Neutrophil (primary cell): Measurements from ENCODE around the gene ERC2.

ENCODE experiments used
- H3K27ac ChIP-seq: fragments of 200-600 bp; sonication (generic); 2 replicates; pipeline ENCODE4 v1.5.1; 2016; ENCODE audit warnings: mild to moderate bottlenecking, moderate library complexity
- H3K27me3 ChIP-seq: fragments of 200-600 bp; sonication (generic); 2 replicates; pipeline ENCODE4 v1.6.0; 2016; ENCODE audit warnings: mild to moderate bottlenecking
- H3K36me3 ChIP-seq: fragments of 200-600 bp; sonication (generic); 2 replicates; pipeline ENCODE4 v1.5.1; 2017
- H3K4me1 ChIP-seq, 2 experiments: fragments of 200-600 bp in 1 of 2; sonication (generic) in 1 of 2; 1 replicate in 1 of 2; 2 replicates in 1 of 2; pipeline versions ENCODE4 v1.5.1 to v1.6.1; 2013 to 2016; ENCODE audit warnings: low read depth in 1 of 2, low read length in 1 of 2, mild to moderate bottlenecking in 1 of 2, moderate library complexity in 1 of 2; ENCODE audit not compliant: control insufficient read depth in 1 of 2, insufficient read depth in 1 of 2
- H3K4me3 ChIP-seq, 2 experiments: fragments of 200-600 bp in 1 of 2; sonication (generic) in 1 of 2; 1 replicate in 1 of 2; 2 replicates in 1 of 2; pipeline ENCODE4 v1.5.1; 2013 to 2016; ENCODE audit warnings: low read depth in 1 of 2, low read length in 1 of 2, mild to moderate bottlenecking in 1 of 2, moderate library complexity in 1 of 2
- H3K9me3 ChIP-seq: fragments of 200-600 bp; sonication (generic); 2 replicates; pipeline ENCODE4 v1.5.1; 2016
- TF ChIP-seq, protein P1 (sequence below): fragments of 200-600 bp; sonication (generic); IDR thresholded peaks from 2 replicates; pipeline ENCODE4 v1.5.1; 2016; ENCODE audit warnings: antibody characterized with exemption

ERC2 gene

DNA sequence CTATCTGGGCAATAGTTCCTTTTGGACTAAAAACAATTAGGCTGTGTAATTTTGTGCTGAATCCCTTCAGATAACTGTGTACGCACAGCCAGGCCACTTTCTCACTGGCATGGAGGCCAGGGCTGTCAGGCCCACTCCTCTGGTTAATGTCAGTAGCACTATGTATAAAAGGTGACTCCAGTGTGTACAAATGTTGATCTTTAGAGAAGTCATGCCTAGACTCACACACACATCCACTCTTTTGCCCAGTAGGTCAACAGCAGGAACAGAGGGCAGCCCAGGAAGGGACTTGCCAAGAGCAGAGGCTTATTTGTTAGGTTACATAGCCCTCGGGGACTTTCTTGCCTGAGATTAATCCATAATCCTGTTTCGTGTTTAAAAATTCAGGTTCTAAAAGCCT is 564.6 kb downstream of the ERC2 start:
- H3K27ac ChIP-seq = no peak overlapping the region
- TF ChIP-seq, protein P1, sequence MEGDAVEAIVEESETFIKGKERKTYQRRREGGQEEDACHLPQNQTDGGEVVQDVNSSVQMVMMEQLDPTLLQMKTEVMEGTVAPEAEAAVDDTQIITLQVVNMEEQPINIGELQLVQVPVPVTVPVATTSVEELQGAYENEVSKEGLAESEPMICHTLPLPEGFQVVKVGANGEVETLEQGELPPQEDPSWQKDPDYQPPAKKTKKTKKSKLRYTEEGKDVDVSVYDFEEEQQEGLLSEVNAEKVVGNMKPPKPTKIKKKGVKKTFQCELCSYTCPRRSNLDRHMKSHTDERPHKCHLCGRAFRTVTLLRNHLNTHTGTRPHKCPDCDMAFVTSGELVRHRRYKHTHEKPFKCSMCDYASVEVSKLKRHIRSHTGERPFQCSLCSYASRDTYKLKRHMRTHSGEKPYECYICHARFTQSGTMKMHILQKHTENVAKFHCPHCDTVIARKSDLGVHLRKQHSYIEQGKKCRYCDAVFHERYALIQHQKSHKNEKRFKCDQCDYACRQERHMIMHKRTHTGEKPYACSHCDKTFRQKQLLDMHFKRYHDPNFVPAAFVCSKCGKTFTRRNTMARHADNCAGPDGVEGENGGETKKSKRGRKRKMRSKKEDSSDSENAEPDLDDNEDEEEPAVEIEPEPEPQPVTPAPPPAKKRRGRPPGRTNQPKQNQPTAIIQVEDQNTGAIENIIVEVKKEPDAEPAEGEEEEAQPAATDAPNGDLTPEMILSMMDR = no peak
- H3K4me3 ChIP-seq = no peak overlapping the region
- no peaks in the 10 kb centered on the region for H3K27me3 ChIP-seq
- no peaks in the 10 kb centered on the region for H3K4me1 ChIP-seq
- no peaks in the 10 kb centered on the region for H3K9me3 ChIP-seq
- H3K36me3 ChIP-seq = no peaks in the 10 kb centered on the region

DNA sequence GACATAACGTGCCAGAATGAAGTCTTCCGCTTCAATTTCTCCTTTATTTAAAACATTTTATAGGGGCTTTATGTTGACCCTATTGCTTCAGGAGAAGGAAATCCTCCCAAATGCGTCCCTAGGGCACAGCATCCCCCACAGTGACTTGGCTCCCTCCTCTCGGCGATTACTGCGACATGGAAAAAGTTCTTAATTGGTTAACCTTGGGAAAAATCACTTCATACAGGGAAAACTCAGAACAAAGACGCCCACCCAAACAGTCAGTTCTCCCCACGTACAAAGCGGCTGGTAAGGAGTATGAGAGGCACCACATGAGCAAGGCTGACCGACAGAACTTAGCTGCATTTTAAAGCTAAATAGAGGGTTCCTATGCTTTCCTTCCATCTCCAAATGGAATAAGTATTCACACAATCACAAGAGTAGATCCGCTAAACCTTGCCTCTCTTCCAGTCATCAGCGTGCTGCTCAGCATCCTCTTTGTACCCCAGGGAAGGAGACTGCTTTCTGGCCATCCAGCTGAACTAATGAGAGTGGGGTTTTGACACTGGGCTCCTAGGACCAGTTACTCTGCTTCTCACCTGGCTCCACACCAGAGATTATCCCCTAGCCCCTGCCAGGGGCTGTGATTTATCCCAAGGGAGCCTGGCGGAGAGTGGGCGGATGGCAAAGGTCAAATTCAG is 565.9 kb downstream of the ERC2 start:
- Histone ChIP-seq H3K9me3 (no peaks in the 10 kb centered on the region), H3K4me3 (no peak overlapping the region), H3K27me3 (peaks cover 4% of the 10 kb centered on the region), H3K36me3 (no peaks in the 10 kb centered on the region), H3K4me1 (no peaks in the 10 kb centered on the region), H3K27ac (no peak overlapping the region)
- TF ChIP-seq, protein P1 = no peak

DNA sequence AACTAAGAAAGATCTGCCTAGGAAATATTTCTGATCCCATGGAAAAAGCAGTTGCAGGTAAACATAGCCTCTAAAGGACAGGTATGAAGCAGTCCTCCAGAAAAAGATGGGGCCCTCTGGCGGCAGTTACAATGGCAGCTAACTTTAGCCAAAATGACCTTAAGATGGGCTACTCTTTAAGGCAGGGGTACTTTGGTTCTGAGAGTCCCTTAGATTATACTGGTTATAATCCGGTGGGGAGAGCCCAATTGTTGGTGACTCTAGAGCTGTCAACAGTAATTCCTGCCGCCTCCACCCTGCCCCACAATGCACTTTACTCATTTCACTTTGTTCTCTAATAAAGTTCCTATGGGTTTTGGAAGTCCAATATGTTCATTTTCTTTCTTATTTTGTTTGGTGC is 568.4 kb downstream of the ERC2 start:
- H3K4me1 ChIP-seq = no peaks in the 10 kb centered on the region
- no peaks in the 10 kb centered on the region for H3K9me3 ChIP-seq
- no peak overlapping the region for H3K27ac ChIP-seq
- TF ChIP-seq, protein P1 = no peak
- H3K27me3 ChIP-seq = peaks cover 9% of the 10 kb centered on the region
- H3K4me3 ChIP-seq = no peak overlapping the region
- H3K36me3 ChIP-seq = no peaks in the 10 kb centered on the region

DNA sequence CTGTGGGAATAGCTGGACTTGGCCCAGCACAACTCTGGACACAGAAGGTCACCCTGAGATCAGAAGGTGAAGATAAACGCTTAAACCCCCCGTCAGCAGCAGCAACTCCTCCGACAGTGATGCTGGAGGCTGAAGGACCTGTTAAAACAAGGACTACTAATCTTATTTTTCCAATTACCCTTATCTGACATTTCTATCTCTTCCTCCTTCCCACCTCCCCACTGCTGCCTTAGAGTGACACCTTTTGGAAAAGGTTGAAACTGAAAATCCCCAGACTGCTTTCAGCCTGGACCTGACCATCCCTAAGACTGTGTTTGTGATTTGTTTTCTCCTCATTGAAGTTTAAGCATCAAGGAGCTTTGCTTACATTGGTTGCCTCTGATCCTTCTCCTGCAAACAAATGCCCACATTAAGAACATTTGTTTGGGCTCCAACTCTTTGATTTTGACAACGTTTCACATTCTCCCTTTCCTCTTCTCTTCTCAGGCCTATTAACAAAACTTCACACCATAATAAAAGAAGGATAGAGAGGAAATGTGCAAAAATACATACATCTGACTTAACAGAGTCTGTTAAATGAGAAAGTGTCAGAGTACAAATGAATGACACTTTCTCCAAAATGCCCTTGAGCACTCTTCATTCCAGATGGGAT is 570.6 kb downstream of the ERC2 start:
- no peaks in the 10 kb centered on the region for H3K36me3 ChIP-seq
- H3K9me3 ChIP-seq = no peaks in the 10 kb centered on the region
- TF ChIP-seq, protein P1 = no peak
- H3K27me3 ChIP-seq = peaks cover 9% of the 10 kb centered on the region
- no peaks in the 10 kb centered on the region for H3K4me1 ChIP-seq
- H3K27ac ChIP-seq = no peak overlapping the region
- no peak overlapping the region for H3K4me3 ChIP-seq

DNA sequence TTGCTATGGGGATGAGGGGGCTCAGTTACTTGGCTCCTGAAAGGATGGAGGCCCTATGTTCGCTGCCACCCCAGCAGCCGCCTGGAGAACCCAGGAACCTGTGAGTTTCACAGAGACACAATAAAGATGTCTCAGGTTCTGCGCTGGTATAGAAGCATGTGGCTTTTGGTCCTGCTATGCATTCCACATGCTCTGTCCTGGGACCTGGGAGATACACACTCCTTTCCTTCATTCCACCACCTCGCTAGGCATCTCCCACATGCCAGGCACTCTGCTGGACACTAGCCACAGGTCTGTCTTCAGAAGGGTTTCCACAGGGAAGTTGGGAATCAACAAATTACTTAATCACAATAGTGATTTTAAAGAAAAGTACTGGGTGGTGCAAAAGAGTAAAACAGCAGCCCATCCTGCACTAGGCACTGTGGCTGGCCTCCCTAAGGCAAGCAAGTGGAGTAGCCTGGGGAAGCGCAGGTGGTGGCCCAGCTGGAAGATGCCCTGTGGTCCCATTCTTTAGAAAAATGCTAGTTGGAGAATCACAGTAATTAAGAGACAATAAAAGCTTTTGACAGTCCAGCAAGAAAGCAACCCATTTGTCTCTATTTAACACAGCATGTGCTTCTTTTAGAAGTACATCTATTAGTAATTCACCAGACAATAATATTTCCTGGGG is 572.2 kb downstream of the ERC2 start:
- H3K4me3 ChIP-seq = no peak overlapping the region
- peaks cover 9% of the 10 kb centered on the region for H3K27me3 ChIP-seq
- H3K36me3 ChIP-seq = no peaks in the 10 kb centered on the region
- H3K27ac ChIP-seq = no peak overlapping the region
- no peaks in the 10 kb centered on the region for H3K4me1 ChIP-seq
- TF ChIP-seq, protein P1 = no peak
- H3K9me3 ChIP-seq = no peaks in the 10 kb centered on the region
